Neural cell (in vitro differentiated cells): ENCODE results near the gene S100PBP. TPM values are rescaled to one million over a fixed set of nuclear protein-coding genes. Genes with fewer than 3 reads are reported as not detected.

Experiments
- H2AFZ ChIP-seq: fragments of 200-600, 300-800 bp; sonication (generic), shearing (Covaris generic); 2 replicates; pipeline ENCODE4 v1.6.0; 2014; ENCODE audit warnings: low read depth, mild to moderate bottlenecking, antibody characterized with exemption, low read length, moderate library complexity
- H3F3A ChIP-seq: fragments of 200-600 bp; shearing (Covaris generic); 2 replicates; pipeline ENCODE4 v1.6.1; 2016; ENCODE audit warnings: mild to moderate bottlenecking, moderate library complexity, mixed read lengths, antibody characterized with exemption, low read length; ENCODE audit not compliant: insufficient read depth, poor library complexity, severe bottlenecking
- H3K27ac ChIP-seq: fragments of 200-600, 300-800 bp; sonication (generic), shearing (Covaris generic); 2 replicates; pipeline ENCODE4 v1.5.1; 2014; ENCODE audit warnings: mild to moderate bottlenecking, low read length, moderate library complexity
- H3K27me3 ChIP-seq: fragments of 300-800, 200-600 bp; sonication (generic), shearing (Covaris generic); 2 replicates; pipeline ENCODE4 v1.6.0; 2014; ENCODE audit warnings: mild to moderate bottlenecking, low read depth, low read length, moderate library complexity; ENCODE audit not compliant: insufficient read depth
- H3K36me3 ChIP-seq: fragments of 300-800, 200-600 bp; sonication (generic), shearing (Covaris generic); 2 replicates; pipeline ENCODE4 v1.5.1; 2014; ENCODE audit warnings: mild to moderate bottlenecking, antibody characterized with exemption, low read length, moderate library complexity; ENCODE audit not compliant: insufficient read depth
- H3K4me2 ChIP-seq: fragments of 300-800, 200-600 bp; sonication (generic), shearing (Covaris generic); 2 replicates; pipeline ENCODE4 v1.6.0; 2014; ENCODE audit warnings: mild to moderate bottlenecking, low read length
- H3K4me3 ChIP-seq: fragments of 300-800, 200-600 bp; sonication (generic), shearing (Covaris generic); 2 replicates; pipeline ENCODE4 v1.5.1; 2014; ENCODE audit warnings: mild to moderate bottlenecking, low read length, moderate library complexity
- H3K79me2 ChIP-seq: fragments of 200-600 bp; shearing (Covaris generic); replicated peaks from 2 replicates; pipeline ENCODE4 v1.6.0; 2014; ENCODE audit warnings: mild to moderate bottlenecking, low read length, moderate library complexity; ENCODE audit not compliant: insufficient read depth
- H3K9ac ChIP-seq: fragments of 300-800, 200-600 bp; sonication (generic), shearing (Covaris generic); 2 replicates; pipeline ENCODE4 v1.6.1; 2016; ENCODE audit warnings: mild to moderate bottlenecking, low read length, mixed read lengths
- H3K9me2 ChIP-seq: fragments of 200-600 bp; shearing (Covaris generic); 2 replicates; pipeline ENCODE4 v1.6.1; 2016; ENCODE audit warnings: mild to moderate bottlenecking, low read length, mixed read lengths; ENCODE audit not compliant: insufficient read depth
- H3K9me3 ChIP-seq: fragments of 200-600, 300-800 bp; sonication (generic), shearing (Covaris generic); 2 replicates; pipeline ENCODE4 v1.6.1; 2016; ENCODE audit warnings: mild to moderate bottlenecking, mixed run types, low read length, moderate library complexity, mixed read lengths
- H4K20me1 ChIP-seq: fragments of 200-600 bp; shearing (Covaris generic); 2 replicates; pipeline ENCODE4 v1.6.1; 2016; ENCODE audit warnings: mild to moderate bottlenecking, mixed run types; ENCODE audit not compliant: insufficient read depth
- CTCF ChIP-seq: fragments of 450-650 bp; IDR thresholded peaks from 2 replicates; pipeline ENCODE4 v1.5.1; 2014; ENCODE audit warnings: antibody characterized with exemption, mild to moderate bottlenecking, moderate library complexity; ENCODE audit not compliant: poor library complexity, severe bottlenecking
- EP300 ChIP-seq: fragments of 450-650 bp; conservative IDR thresholded peaks from 2 replicates; pipeline ENCODE4 v1.6.1; 2014; ENCODE audit warnings: antibody characterized with exemption, mild to moderate bottlenecking, moderate library complexity; ENCODE audit not compliant: poor library complexity, severe bottlenecking
- EZH2 ChIP-seq: fragments of 200-600, 300-800 bp; shearing (Covaris generic), sonication (generic); IDR thresholded peaks from 2 replicates; pipeline ENCODE4 v1.6.1; 2014; ENCODE audit warnings: antibody characterized with exemption, low read length, borderline replicate concordance, mild to moderate bottlenecking; ENCODE audit not compliant: insufficient read depth, poor library complexity, severe bottlenecking
- MXI1 ChIP-seq: fragments of 450-650 bp; conservative IDR thresholded peaks from 2 replicates; pipeline ENCODE4 v1.6.1; 2014; ENCODE audit warnings: antibody characterized with exemption, mild to moderate bottlenecking; ENCODE audit not compliant: poor library complexity, severe bottlenecking
- POLR2AphosphoS5 ChIP-seq: IDR thresholded peaks from 2 replicates; pipeline ENCODE4 v1.6.1; 2012
- RAD21 ChIP-seq: fragments of 450-650 bp; conservative IDR thresholded peaks from 2 replicates; pipeline ENCODE4 v1.6.1; 2014; ENCODE audit warnings: antibody characterized with exemption, mild to moderate bottlenecking, moderate library complexity
- REST ChIP-seq: IDR thresholded peaks from 2 replicates; pipeline ENCODE4 v1.6.1; 2012; ENCODE audit warnings: borderline replicate concordance
- SMC3 ChIP-seq: fragments of 450-650 bp; conservative IDR thresholded peaks from 2 replicates; pipeline ENCODE4 v1.6.1; 2014; ENCODE audit warnings: antibody characterized with exemption, mild to moderate bottlenecking, moderate library complexity; ENCODE audit not compliant: poor library complexity
- TAF1 ChIP-seq: IDR thresholded peaks from 2 replicates; pipeline ENCODE4 v1.6.1; 2012; ENCODE audit warnings: low read depth
- polyA minus RNA-seq: library from RNA; depleted of rRNA, polyadenylated mRNA; stranded (reverse); fragments of >200 nt; gene quantifications from 2 replicates; pipeline ENCODE4 v1.2.3, GENCODE V29; 2014
- polyA plus RNA-seq: library from polyadenylated mRNA; depleted of rRNA; stranded (reverse); fragments of >200 nt; gene quantifications from 2 replicates; pipeline ENCODE4 v1.2.3, GENCODE V29; 2014

The S100PBP gene
- polyA plus RNA-seq (63.4 and 77.0 TPM in 2 replicates), polyA minus RNA-seq (51.4 and 57.8 TPM in 2 replicates)

- H3K9me2 ChIP-seq, result no peaks in the 10 kb centered on the region
- H3K9me3 ChIP-seq, result no peaks in the 10 kb centered on the region
- H3K27me3 ChIP-seq, result no peaks in the 10 kb centered on the region
- no peaks in the 10 kb centered on the region for H4K20me1 ChIP-seq
- peak within 1 kb of the TSS; percentile 95 for H3K9ac ChIP-seq
- peak within 1 kb of the TSS; percentile 98 for H3K4me2 ChIP-seq
- no peaks in the 10 kb centered on the region for H3K36me3 ChIP-seq
- peak; percentile 47 for TF ChIP-seq RAD21
- peak; percentile 75 for TF ChIP-seq POLR2AphosphoS5
- no peak for TF ChIP-seq CTCF
- no peak for TF ChIP-seq EZH2
- TF ChIP-seq TAF1, result peak; percentile 94
- no peak for TF ChIP-seq REST
- peak; percentile 99 for TF ChIP-seq MXI1
- TF ChIP-seq SMC3, result peak; percentile 60
- TF ChIP-seq EP300, result peak; percentile 72
- peaks cover 6% of the 10 kb centered on the region for H3F3A ChIP-seq
- peak within 1 kb of the TSS; percentile 99 for H3K4me3 ChIP-seq
- H2AFZ ChIP-seq, result peak within 1 kb of the TSS; percentile 93
- peaks cover 48% of the 10 kb centered on the region for H3K79me2 ChIP-seq
- H3K27ac ChIP-seq, result peak within 1 kb of the TSS; percentile 94
Observed at GRCh38 chr1:32817159-32817814, at the start of gene S100PBP, which contains the start of gene YARS1. Gene S100PBP (plus strand): TSS chr1:32817653. CDS start chr1:32826100, 8,447 bp downstream. Gene YARS1 (minus strand): TSS chr1:32817358. CDS start chr1:32817244, 114 bp downstream.

- H3K79me2 ChIP-seq, result peaks cover 25% of the 10 kb centered on the region
- H3K4me3 ChIP-seq, result peak overlapping the region; percentile 72
- no peaks in the 10 kb centered on the region for H3K36me3 ChIP-seq
- H3K9me3 ChIP-seq, result no peaks in the 10 kb centered on the region
- TF ChIP-seq EP300 (no peak), CTCF (no peak), POLR2AphosphoS5 (no peak), TAF1 (no peak), EZH2 (no peak), REST (no peak), SMC3 (no peak), MXI1 (no peak), RAD21 (no peak)
- no peak overlapping the region for H3K9ac ChIP-seq
- no peaks in the 10 kb centered on the region for H3K27me3 ChIP-seq
- no peak overlapping the region for H2AFZ ChIP-seq
- H4K20me1 ChIP-seq, result no peaks in the 10 kb centered on the region
- no peaks in the 10 kb centered on the region for H3K9me2 ChIP-seq
- no peaks in the 10 kb centered on the region for H3F3A ChIP-seq
- H3K4me2 ChIP-seq, result no peak overlapping the region
- no peak overlapping the region for H3K27ac ChIP-seq
Observed at GRCh38 chr1:32768110-32768850, 49.2 kb upstream of the S100PBP start.
